NCI-H146 treated with DMSO at 0.1 percent for 48 hours (cell line): ENCODE results near the gene MACROD2.

Source experiments
- DNase-seq: peaks from one replicate; lab custom pipeline; 2025; ENCODE audit not compliant: unreplicated experiment; lab: John Stamatoyannopoulos, UW

Gene MACROD2

DNA sequence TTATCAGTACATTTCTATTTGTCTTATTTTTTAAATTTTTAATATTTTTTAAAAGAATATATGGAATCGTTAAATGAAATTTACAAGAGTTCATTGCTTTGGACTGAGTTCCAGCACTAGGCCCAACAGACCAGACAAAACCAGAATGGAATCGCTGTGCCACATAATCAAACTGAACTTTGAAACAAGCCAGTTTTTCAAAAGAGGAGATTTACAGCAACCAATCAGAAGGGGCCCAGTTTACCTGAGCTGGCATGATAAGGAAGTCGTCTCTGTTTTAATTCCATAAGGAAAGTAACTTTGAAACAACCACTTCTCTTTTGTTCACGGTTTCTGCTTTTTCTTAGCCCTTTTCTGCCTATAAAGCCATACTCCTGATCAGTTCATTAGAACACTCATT, 635.7 kb downstream of the MACROD2 start:
- DNase-seq, result no peak

DNA sequence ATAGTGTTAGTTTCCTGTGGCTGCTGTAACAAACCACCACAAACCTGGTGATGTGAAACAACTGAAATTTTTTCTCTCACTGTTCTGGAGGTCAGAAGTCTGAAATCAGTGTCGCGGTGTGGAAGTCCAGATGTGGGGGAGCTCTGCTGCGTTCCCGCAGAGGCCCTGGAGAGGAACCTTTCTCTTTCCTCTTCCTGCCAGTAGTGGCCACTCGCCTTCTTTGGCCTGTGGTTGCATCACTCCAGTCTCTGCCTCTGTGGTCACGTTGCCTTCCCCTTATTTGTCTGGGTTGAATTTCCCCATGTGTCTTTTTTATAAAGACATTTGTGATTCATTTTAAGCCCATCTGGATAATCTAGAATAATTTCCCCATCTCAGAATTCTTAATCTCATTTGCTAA, 637.6 kb downstream of the MACROD2 start:
- no peak for DNase-seq

DNA sequence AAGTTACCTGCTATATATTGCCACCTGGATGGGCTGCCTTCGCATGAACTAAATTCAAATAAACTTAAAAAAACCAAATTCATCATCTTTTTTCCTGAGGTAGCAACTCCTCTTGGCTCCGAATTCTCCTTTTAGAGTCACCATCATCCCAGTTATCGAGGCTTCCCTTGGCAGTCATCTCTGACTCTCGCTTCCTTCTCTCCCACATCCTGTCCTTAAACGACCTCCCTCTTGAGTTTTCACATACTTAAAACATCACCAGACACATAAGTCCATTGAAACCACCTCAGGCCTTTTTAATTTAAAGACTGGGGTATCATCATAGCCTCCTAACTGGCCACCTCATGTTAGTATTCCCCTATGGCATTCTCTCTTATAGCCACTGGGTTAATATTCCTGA, 638.2 kb downstream of the MACROD2 start:
- DNase-seq, result no peak

DNA sequence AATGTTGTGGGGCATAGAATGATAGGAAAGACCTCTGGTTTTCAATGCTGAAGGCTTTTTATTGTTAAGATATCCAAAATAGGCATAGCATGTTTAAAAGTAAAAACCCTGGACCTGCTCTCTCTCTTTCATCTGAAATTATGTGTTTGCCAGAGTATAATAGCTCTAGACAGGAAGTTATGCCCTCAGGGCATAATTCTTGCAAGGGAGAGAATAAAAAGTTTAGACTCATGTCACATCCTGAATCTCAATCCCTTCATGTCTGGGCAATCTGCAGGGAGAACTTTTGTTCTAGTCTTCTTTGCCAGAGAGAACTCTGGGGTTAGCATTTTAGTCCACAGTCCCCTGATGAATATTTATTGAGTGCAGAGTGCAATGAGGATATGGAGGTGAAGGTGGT, 639.3 kb downstream of the MACROD2 start:
- peak; percentile 41 for DNase-seq

DNA sequence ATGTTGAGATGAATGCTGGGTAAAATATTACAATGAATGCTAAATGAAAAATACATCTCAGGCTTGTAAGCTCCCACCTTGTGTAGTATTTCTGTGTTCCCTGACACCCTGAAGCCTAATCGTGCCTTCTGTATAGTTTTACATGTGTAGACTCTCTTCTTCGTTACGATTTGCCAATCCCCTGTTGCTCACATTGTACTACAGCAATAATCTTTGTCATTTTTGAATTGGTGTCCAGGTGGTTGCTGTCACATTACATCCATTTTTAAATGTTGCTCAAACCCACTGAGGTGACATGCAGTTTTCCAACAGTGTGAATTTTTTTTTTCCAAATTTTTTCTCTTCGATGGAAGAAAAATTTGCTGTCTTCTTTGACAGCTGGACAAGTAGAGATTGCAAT, 642.1 kb downstream of the MACROD2 start:
- no peak for DNase-seq

DNA sequence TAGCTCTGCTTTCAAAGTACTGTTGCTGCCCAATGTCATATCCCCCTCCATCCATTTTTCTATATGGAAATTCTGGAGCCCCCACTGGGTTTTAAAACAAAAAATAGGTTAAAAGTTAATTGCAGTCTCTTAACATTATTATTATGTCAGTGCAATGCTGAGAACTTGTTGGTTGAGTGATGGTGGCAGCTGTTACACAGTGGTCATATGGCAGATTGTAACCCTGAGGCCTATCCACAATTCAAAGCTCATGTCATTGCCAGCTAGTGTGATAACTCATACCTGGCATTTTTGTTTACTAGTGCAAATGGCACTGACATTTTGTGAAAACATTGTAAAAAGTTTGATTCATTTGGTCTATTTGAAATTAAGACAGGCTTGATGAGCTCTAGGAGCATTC, 647.8 kb downstream of the MACROD2 start:
- no peak for DNase-seq

DNA sequence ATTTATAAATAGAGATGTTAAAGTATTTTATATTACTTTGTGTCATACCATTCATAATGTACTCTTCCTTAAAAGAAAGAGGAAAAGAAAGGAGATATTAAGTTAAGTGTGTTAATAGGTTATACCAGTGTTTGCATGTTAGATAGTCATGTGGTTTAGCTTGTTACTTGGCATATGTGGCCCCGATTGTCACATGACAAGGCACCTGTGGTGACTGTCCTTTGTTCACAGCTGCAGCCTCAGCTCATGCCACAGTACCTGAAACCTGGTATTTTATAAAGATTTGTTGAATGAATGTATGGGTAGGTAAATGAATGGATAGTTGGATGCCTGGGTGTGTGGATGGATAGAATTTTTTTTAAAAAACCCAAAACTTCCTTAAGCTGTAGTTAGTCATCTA, 648.2 kb downstream of the MACROD2 start:
- DNase-seq, result no peak

DNA sequence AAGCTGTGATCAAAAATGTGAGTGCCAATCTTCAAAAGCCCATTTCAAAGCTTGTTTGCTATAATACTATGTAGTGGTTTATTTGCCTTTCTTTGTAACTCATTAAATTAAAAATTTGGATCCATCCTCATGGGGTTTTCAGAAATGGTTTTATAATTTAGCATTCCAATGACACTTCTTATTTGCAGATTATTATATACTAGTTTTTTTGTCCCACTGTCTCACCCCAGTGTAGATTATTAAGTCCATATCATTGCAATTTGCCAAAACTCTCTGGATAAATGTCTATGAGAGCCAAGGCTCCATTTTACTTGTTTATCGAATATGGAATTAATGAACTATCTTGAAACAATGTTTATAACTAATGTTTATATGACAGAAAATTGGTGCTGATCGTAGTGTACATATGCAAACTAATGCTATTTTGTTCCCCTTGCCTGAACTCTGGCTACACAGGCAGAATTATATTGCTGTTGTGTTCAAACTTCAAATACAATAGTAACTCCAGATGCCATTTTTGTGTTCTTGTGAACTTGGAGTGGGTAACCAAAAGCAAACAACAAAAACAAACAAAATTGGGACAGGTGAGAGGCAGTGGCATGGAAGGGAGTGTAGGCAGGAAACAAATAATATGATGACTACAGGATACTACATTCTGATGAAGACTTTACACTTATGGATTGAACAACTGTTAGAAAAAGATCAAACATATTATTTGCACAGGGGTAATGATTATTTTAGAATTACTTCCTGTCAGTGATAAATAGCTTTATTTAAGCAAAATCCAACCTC, 649.2 kb downstream of the MACROD2 start:
- peak; percentile 81 for DNase-seq

DNA sequence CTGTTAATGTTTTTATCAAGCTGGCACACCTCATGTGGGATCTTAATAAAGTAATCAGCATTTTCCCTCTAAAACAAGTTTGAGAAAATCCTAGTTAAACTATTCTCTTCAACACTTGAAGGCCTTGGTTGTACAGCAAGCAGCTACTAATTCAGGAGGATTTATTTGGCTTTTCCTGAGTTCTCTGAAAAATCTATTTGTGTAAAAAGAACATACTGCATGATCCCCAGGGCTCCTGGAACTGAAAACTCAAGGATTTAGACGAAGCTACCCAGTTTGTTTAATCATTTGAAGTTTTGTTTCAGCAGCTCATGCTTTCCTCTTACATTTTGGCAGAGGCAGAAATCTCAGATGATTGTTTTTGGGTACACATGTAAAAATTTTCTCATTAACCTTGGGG, 651.7 kb downstream of the MACROD2 start:
- no peak for DNase-seq

DNA sequence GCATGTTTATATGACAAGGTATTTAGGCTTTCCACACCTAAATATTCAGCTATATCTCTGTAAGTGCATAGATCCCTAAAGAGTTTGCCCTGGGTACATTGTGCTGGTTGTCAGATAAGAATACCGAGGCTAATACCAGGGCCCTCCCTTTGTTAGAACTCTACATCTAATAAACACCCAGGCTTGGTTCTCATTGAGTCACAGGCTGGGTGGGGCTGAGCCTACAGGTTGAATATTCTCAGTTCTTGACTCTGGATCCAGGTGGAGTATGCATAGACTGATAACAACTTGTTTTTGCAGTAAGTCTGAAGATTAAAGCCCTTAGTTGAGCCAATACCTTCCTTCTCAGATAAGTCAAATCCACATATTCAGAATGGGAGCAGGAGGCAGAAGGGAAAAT, 654.3 kb downstream of the MACROD2 start:
- no peak for DNase-seq

DNA sequence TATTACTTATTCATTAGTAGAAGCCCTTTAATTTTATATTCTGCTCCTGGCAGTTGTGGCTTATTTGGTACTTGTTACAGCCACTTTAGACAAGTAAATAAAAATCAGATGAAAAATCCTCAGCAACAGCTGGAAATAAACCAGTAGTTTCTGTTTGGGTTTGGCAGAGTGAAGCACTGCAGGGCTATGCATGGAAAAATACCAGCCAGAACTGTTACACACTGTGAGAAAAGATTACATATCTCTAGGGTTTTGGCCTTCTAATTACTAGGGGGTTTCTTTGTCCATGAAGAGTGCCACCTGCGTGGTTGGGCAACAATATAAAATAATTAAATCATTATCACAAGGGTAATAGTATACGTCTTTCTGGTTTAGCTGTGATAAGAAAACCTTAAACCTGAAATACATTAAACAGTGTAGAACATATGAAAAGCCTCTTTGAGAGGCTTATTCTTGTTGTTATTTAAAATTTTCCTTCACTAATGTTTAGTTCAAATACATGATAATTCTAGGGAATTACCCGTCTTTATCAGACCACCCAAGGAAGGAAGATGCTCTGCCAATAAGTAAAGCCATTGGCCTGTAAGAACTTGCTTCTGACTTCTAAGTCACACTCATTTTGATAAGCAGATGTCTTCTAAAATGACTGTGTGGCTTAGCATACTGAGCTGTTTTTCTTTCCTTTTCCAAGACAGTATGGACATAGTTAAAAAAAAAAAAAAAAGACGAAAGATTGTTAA, 662.1 kb downstream of the MACROD2 start:
- peak; percentile 90 for DNase-seq

DNA sequence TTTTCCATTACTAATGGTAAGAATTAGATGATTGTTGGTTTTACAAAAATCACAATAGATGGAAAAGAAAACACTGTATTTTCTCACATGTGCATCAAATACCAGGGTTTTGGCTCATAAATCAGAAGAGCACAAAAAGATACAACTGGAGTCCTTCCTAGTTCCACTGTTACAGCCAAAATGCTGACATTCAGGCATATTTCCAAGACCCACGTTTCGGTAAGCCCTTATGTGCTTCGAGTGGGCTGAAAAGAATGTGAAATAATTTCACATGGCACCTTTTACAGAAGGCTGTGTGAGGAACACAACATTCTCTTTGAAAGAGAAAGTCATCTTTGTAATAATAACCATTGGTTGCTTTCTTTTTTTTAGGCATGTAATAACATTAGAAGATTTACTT, 668.8 kb downstream of the MACROD2 start:
- DNase-seq, result no peak

DNA sequence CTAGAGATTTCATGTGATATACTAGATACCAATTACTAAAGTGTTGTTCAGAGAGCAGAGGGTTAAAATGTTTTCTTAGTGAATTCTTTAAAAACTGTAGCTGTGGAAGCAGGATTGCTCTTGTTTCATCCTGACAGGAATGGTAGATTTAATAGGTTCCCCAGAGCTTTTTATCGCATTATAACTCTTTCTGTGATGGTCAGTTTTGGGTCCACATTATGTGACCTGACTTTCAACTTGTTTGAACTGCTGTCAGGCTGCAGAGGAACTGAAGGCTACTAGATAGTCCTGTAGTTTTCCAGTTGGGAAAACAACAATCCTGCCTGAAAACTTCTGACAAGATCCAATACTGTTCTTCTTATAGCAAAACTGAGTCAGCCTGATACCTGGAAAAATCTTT, 671.4 kb downstream of the MACROD2 start:
- no peak for DNase-seq

DNA sequence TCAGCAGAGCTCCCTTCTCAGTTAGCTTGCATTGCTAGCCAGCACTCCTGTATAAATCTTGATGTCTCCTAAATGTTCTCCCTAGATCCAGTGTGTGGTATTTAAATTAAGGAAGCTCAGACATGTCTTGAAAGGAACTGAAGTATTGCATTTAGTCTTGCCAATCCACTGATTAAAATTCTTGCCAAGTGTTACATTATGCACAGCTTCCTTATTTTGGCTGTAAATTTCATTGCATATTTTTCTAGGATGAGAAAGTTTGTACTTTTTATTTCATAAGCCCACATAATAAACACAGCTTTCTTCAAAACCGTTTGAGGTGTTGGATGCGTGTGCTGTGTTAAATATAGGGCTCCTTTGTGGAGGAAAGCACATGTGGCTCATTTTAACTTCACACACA, 671.9 kb downstream of the MACROD2 start:
- no peak for DNase-seq

DNA sequence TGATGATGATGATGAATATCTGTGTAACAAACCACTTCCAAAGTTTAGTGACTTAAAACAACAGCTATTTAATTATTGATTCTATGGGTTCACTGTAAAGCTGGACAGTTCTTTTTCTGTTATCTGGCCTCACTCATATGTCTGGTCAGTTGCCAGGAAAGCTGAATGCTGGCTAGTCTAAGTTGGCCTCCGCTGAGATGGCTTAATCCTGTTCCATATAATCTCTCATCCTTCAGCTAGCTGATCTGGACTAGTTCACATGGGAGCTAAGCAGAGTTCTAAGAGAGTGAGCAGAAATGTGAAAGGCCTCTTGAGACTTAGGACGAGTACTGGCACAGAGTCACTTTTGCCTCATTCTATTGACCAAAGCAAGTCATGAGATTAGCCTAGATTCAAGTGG, 676.8 kb downstream of the MACROD2 start:
- DNase-seq, result no peak

DNA sequence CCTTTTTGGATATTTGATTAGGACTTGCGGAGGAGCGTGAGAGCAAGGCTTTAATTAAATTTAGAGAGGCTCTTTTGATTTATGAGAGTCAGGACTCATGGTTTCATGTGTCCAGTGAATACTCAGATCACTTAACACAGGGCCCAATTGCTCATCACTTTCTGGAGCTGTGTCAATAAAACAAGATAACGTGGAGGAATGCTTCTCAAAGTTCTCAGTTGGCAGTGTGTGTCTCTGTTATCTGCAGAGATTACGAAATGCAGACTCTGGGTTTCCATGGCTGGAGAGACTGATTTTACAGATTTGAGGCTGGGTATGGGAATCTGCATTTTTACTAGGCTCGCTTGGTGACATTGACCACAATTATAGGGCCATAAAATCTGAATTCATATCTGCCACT, 677.8 kb downstream of the MACROD2 start:
- DNase-seq, result no peak

DNA sequence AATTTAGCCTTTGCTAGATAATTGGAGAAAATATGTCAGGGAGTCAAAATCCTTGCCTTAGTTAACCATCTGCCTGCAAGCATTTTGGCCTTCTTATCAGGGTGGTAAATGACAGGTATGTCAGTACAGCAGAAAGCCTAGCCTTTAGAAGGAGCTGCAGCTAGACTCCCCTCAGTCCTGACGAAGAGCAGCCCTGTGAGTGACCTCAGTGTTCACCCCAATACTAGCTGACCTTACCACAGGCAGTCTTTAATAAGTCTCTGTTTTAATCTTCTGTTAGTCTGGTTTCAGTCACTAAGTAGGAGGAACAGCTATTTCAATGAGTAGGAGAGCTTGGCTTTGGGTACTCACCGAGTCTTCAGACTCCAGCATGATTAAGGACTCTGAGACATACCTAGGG, 682.1 kb downstream of the MACROD2 start:
- no peak for DNase-seq

DNA sequence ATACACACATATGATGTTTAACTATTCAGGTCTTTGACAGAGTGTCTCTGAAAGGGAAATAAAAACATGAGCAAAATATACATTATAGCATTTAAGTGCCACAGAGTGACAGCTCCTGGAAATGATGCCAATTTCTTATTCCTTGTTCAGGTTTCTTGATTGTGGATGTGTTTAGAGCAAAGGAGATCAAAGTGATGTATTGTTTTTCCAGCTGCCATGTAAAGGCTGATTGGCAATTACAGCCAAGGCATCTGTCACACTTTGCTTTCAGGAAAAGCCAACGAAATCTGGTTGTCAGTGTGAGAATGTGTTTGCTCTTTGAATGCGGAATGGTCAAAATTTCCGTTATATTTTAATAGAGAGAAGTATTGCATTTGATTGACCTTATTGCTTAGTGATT, 689.9 kb downstream of the MACROD2 start:
- no peak for DNase-seq

DNA sequence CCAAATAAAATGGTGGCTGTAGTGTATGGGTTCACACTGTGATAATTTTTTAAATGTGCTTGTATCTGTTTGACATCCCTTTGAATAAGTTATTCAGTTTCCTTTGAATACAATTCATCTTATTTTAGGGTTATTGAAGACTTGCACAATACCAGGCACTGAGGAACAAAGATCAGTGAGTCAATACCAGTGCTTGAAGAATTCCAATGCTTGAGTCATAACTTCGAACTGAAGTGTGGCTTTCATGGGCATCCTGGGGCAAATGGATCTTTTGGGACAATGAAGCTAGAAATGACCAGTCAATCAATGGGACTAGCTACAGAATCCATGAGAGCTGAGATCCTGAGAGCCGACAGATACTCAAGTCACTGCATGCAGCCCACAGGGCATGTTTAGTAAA, 692.0 kb downstream of the MACROD2 start:
- DNase-seq, result no peak

DNA sequence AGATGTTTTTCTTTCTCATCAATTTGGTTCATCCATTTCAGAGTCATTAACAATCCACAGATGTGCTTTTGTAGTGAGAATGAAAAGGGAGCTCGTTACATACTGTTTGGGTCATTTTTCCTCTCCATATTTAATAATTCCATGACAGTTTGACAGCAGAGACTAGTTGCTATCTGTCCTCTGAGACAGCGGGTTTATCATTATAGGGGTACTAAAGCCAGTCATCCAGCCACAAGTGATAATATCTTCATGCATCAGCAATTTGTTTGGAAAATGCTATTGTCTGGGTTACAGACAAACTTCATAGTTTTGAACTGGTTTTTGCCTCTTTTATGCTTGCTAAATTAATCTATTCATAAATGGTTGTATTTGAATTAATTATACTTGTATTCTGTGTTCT, 692.7 kb downstream of the MACROD2 start:
- no peak for DNase-seq

DNA sequence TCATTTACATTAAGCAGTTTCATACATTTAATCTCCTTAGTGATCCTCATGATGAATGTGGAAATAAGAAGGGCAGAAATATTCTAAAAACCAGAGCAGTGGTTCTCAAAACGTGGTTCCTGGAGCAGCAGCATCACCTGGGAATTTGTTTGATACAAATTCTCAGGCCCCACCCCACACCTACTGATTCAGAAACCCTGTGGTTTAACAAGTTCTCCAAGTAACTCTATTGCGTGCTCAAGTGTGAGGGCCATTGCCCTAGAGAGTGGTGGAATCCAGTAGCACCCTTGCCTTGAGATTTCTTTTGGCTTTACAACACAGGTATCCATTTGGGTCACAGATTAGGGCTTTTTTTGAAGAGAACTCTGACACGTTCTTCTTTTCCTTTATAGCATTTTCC, 696.7 kb downstream of the MACROD2 start:
- DNase-seq, result no peak

DNA sequence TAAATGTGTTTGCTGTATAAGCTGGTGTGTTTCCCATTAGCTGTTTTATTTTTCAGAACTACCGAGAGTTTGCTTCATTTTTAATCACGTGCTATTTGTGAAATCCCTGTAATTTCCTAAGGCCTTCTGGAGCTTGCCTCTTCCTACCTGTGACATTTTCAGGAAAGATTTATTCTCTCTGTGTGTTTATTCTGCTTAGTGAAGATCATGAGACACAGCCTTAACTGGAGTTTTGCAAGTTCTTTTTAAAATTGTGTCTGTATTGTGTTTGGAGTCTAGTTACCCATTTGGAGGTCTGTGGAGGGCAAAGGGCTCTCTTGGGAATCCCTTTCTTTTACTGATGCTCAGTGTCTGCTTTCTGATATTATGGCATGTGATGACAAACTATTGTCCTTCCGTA, 701.2 kb downstream of the MACROD2 start:
- no peak for DNase-seq

DNA sequence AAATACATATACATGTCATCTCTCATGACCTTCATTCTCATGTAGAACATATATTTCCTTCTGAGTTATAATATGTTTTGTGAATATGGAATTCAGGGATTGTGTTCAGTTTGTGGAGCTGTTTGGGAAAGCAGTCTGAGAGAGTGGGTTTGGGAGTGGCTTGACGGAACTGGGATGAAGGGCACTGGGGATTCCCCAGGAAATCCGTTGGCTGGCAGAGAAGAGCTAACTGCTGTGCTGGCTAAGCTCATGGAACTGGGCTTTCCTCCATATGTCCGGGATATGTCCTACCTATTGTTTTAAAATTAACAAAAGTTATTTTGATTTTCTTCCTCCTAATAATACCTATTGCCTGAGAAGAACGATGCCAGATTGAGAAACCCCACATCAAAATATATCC, 701.6 kb downstream of the MACROD2 start:
- no peak for DNase-seq
